Astrocyte of the cerebellum (primary cell): ENCODE results near the gene RASAL1.

ENCODE experiments used
- DNase-seq: peaks from one replicate; pipeline ENCODE4 v3.0.0-alpha.2; 2011; ENCODE audit warnings: low read depth
- H3K4me3 ChIP-seq: 2 replicates; pipeline ENCODE4 v1.5.1; 2011; ENCODE audit warnings: mild to moderate bottlenecking, low read depth, low read length, moderate library complexity
- CTCF ChIP-seq: IDR thresholded peaks from 2 replicates; pipeline ENCODE4 v1.5.1; 2012; ENCODE audit warnings: low read length, low read depth, moderate library complexity, mild to moderate bottlenecking; ENCODE audit errors: missing control alignments
- in situ Hi-C: cut with HindIII; loops from 2 replicates; pipeline ENCODE4 v1.10.0; 2017; ENCODE audit warnings: low sequenced_read_pairs

The RASAL1 gene

GRCh38 chr12:113060336-113060960 lies 75.1 kb downstream of the RASAL1 start:
- H3K4me3 ChIP-seq = no peak overlapping the region
- no peak for TF ChIP-seq CTCF
- in situ Hi-C loops = loop anchor here (25.0 kb wide), 1 partner anchor 102 kb away; no protein-coding TSS in a partner anchor
- no peak for DNase-seq

- no peak for TF ChIP-seq CTCF
- no peak for DNase-seq
- no peak overlapping the region for H3K4me3 ChIP-seq
- in situ Hi-C loops = loop anchor here (25.0 kb wide), 1 partner anchor 103 kb away; no protein-coding TSS in a partner anchor
These were observed 76.4 kb downstream of the RASAL1 start for GRCh38 chr12:113059071-113059595.

GRCh38 chr12:113058553-113058952 lies 77.0 kb downstream of the RASAL1 start:
- DNase-seq = no peak
- in situ Hi-C loops = loop anchor here (25.0 kb wide), 1 partner anchor 104 kb away; no protein-coding TSS in a partner anchor
- no peak for TF ChIP-seq CTCF
- H3K4me3 ChIP-seq = no peak overlapping the region

- in situ Hi-C loops = loop anchor here (25.0 kb wide), 1 partner anchor 104 kb away; no protein-coding TSS in a partner anchor
- DNase-seq = no peak
- H3K4me3 ChIP-seq = no peak overlapping the region
- no peak for TF ChIP-seq CTCF
These were observed 77.7 kb downstream of the RASAL1 start for GRCh38 chr12:113057565-113058485.

- in situ Hi-C loops = loop anchor here (25.0 kb wide), 1 partner anchor 105 kb away; no protein-coding TSS in a partner anchor
- DNase-seq = no peak
- no peak for TF ChIP-seq CTCF
- peak within 1 kb of the TSS; percentile 35 for H3K4me3 ChIP-seq
These were observed 78.7 kb downstream of the RASAL1 start, which contains the start of gene DTX1 for GRCh38 chr12:113056631-113057488. Gene DTX1 (plus strand): TSS chr12:113056730. CDS start chr12:113058193, 1,463 bp downstream.

GRCh38 chr12:113056381-113056630 lies 79.3 kb downstream of the RASAL1 start:
- in situ Hi-C loops = loop anchor here (25.0 kb wide), 1 partner anchor 106 kb away; no protein-coding TSS in a partner anchor
- no peak for DNase-seq
- TF ChIP-seq CTCF = no peak
- peak overlapping the region; percentile 35 for H3K4me3 ChIP-seq
